Colonic mucosa (tissue), 4 donors: ENCODE measurements around the gene BACE2. TPM values are rescaled to one million over a fixed set of nuclear protein-coding genes. Genes with fewer than 3 reads are reported as not detected.

Experiments
- DNase-seq: peaks from one replicate; pipeline ENCODE4 v3.0.0-alpha.2; 2020
- H3K27ac ChIP-seq: fragments of 200-600 bp; one replicate; pipeline ENCODE4 v1.8.0; 2021
- H3K27me3 ChIP-seq: fragments of 200-600 bp; one replicate; pipeline ENCODE4 v1.8.0; 2021
- H3K36me3 ChIP-seq: fragments of 200-600 bp; one replicate; pipeline ENCODE4 v1.8.0; 2021
- H3K4me1 ChIP-seq: fragments of 200-600 bp; one replicate; pipeline ENCODE4 v1.8.0; 2021; ENCODE audit warnings: mild to moderate bottlenecking
- H3K4me3 ChIP-seq: fragments of 200-600 bp; one replicate; pipeline ENCODE4 v1.8.0; 2021
- H3K9ac ChIP-seq, 2 donors: one replicate each; pipeline ENCODE4 v1.7.0; 2013; ENCODE audit warnings: control low read depth in 2 of 2, low read depth in 2 of 2, low read length in 2 of 2
- H3K9me3 ChIP-seq: fragments of 200-600 bp; one replicate; pipeline ENCODE4 v1.8.0; 2021
- CTCF ChIP-seq: fragments of 200-600 bp; IDR thresholded peaks from one replicate; pipeline ENCODE4 v1.8.0; 2022; ENCODE audit warnings: antibody characterized with exemption, mild to moderate bottlenecking
- intact Hi-C: fragments of 100-400 bp; cut with DNase I; formaldehyde crosslinking; loops from one replicate; pipeline ENCODE4 v1.14.1; 2022
- total RNA-seq, 2 donors: library from RNA; stranded (reverse); fragmentation: NEBNext Ultra II Directional in 1 of 2; extraction: Animal tissue kit (Norgen Biotek cat#: 25700) in 1 of 2; gene quantifications; one replicate each; pipeline ENCODE4 v1.2.1, GENCODE V29; 2021
- donor health status: healthy.
- donor health status: DM: no; HTN: no; CAD: no.
- donor health status: DM: no; HTN: no; CAD: no.

Gene BACE2
- total RNA-seq, 2 donors from 2014 or later, result 69.5 to 80.2 TPM

GRCh38 chr21:41199123-41199522 is 31.2 kb downstream of the BACE2 start:
- intact Hi-C loops, result no loop called here
- Histone ChIP-seq H3K9ac (no peak overlapping the region), H3K4me3 (no peak overlapping the region), H3K9me3 (no peaks in the 10 kb centered on the region), H3K27ac (no peak overlapping the region), H3K4me1 (no peaks in the 10 kb centered on the region), H3K36me3 (no peaks in the 10 kb centered on the region), H3K27me3 (no peaks in the 10 kb centered on the region)
- DNase-seq, result no peak
- no peak for TF ChIP-seq CTCF

GRCh38 chr21:41199588-41199987 is 31.6 kb downstream of the BACE2 start:
- intact Hi-C loops, result no loop called here
- TF ChIP-seq CTCF, result no peak
- no peak overlapping the region for H3K9ac ChIP-seq

GRCh38 chr21:41201385-41201784 is 33.4 kb downstream of the BACE2 start:
- intact Hi-C loops, result no loop called here
- no peak overlapping the region for H3K9ac ChIP-seq
- no peak overlapping the region for H3K4me3 ChIP-seq
- no peaks in the 10 kb centered on the region for H3K36me3 ChIP-seq
- H3K27me3 ChIP-seq, result no peaks in the 10 kb centered on the region
- TF ChIP-seq CTCF, result no peak
- H3K27ac ChIP-seq, result no peak overlapping the region
- H3K9me3 ChIP-seq, result no peaks in the 10 kb centered on the region
- no peak for DNase-seq
- no peaks in the 10 kb centered on the region for H3K4me1 ChIP-seq

More at GRCh38 chr21:41199588-41199987, 31.6 kb downstream of the BACE2 start:
- no peak overlapping the region for H3K4me3 ChIP-seq
- no peaks in the 10 kb centered on the region for H3K9me3 ChIP-seq
- H3K27me3 ChIP-seq, result no peaks in the 10 kb centered on the region
- H3K4me1 ChIP-seq, result no peaks in the 10 kb centered on the region
- H3K36me3 ChIP-seq, result no peaks in the 10 kb centered on the region
- H3K27ac ChIP-seq, result no peak overlapping the region
- DNase-seq, result no peak

GRCh38 chr21:41204736-41205135 is 36.8 kb downstream of the BACE2 start:
- Histone ChIP-seq H3K4me3 (no peak overlapping the region), H3K27me3 (no peaks in the 10 kb centered on the region), H3K27ac (no peak overlapping the region), H3K9ac (no peak overlapping the region), H3K9me3 (no peaks in the 10 kb centered on the region), H3K4me1 (no peaks in the 10 kb centered on the region), H3K36me3 (no peaks in the 10 kb centered on the region)
- no peak for TF ChIP-seq CTCF
- intact Hi-C loops, result no loop called here
- DNase-seq, result no peak

- DNase-seq, result peak; percentile 40
- H3K9me3 ChIP-seq, result no peaks in the 10 kb centered on the region
- no peak overlapping the region for H3K27ac ChIP-seq
- intact Hi-C loops, result no loop called here
- no peak for TF ChIP-seq CTCF
- H3K4me3 ChIP-seq, result no peak overlapping the region
- no peaks in the 10 kb centered on the region for H3K27me3 ChIP-seq
- H3K4me1 ChIP-seq, result no peaks in the 10 kb centered on the region
- no peaks in the 10 kb centered on the region for H3K36me3 ChIP-seq
- H3K9ac ChIP-seq, result no peak overlapping the region
Observed at GRCh38 chr21:41207401-41208375, 39.7 kb downstream of the BACE2 start.
